Measurements from ENCODE around the gene ITGA5. TPM values are rescaled to one million over a fixed set of nuclear protein-coding genes. Genes with fewer than 3 reads are reported as not detected.

ITGA5 gene
- total RNA-seq: 10 to 100 TPM; 31.8 to 32.1 TPM

- Mint-ChIP-seq H3K27me3 (no peaks in the 10 kb centered on the region), H3K36me3 (no peaks in the 10 kb centered on the region), H3K4me3 (peak within 1 kb of the TSS; percentile 93), H3K27ac (peak within 1 kb of the TSS; percentile 85 to 98), H3K4me1 (ENCODE audit: low read depth in 2 of 2) (peaks cover 39 to 40% of the 10 kb centered on the region in 2 donors), H3K9me3 (no peaks in the 10 kb centered on the region)
- DNase-seq (ENCODE audit: low spot score) (no peak), ATAC-seq (peak; percentile 68 to 77)
Observed at GRCh38 chr12:54419088-54419887, at the start of gene ITGA5. TSS of gene ITGA5 (minus strand) at chr12:54419266. CDS start at chr12:54419198, 68 bp downstream.

- Mint-ChIP-seq H3K4me3 (no peak overlapping the region), H3K36me3 (no peaks in the 10 kb centered on the region), H3K4me1 (ENCODE audit: low read depth in 2 of 2) (no peaks in the 10 kb centered on the region), H3K9me3 (no peaks in the 10 kb centered on the region), H3K27ac (no peak overlapping the region), H3K27me3 (peaks cover 10% of the 10 kb centered on the region in 2 donors)
- no peak for ATAC-seq
- DNase-seq (ENCODE audit: low spot score): no peak
Observed at GRCh38 chr12:54465857-54466523, 46.9 kb upstream of the ITGA5 start.

GRCh38 chr12:54463484-54463883, 44.4 kb upstream of the ITGA5 start:
- Mint-ChIP-seq H3K27me3 (peaks cover 10 to 16% of the 10 kb centered on the region in 2 donors), H3K9me3 (no peaks in the 10 kb centered on the region), H3K36me3 (no peaks in the 10 kb centered on the region), H3K27ac (no peak overlapping the region), H3K4me3 (no peak overlapping the region), H3K4me1 (ENCODE audit: low read depth in 2 of 2) (no peaks in the 10 kb centered on the region)
- no peak for ATAC-seq
- DNase-seq (ENCODE audit: low spot score): no peak

GRCh38 chr12:54463034-54463433, 44.0 kb upstream of the ITGA5 start:
- no peak overlapping the region for H3K27ac Mint-ChIP-seq
- no peaks in the 10 kb centered on the region for H3K9me3 Mint-ChIP-seq
- no peaks in the 10 kb centered on the region for H3K36me3 Mint-ChIP-seq
- no peak for ATAC-seq
- no peak overlapping the region for H3K4me3 Mint-ChIP-seq
- no peak for DNase-seq (ENCODE audit: low spot score)
- H3K4me1 Mint-ChIP-seq (ENCODE audit: low read depth in 2 of 2): no peaks in the 10 kb centered on the region
- peaks cover 10 to 16% of the 10 kb centered on the region in 2 donors for H3K27me3 Mint-ChIP-seq

GRCh38 chr12:54460317-54460923, 41.4 kb upstream of the ITGA5 start:
- Mint-ChIP-seq H3K27me3 (peaks cover 10 to 16% of the 10 kb centered on the region in 2 donors), H3K36me3 (no peaks in the 10 kb centered on the region), H3K4me3 (no peak overlapping the region), H3K27ac (no peak overlapping the region), H3K4me1 (ENCODE audit: low read depth in 2 of 2) (no peaks in the 10 kb centered on the region), H3K9me3 (no peaks in the 10 kb centered on the region)
- no peak for DNase-seq (ENCODE audit: low spot score)
- no peak for ATAC-seq

GRCh38 chr12:54459355-54459754, 40.3 kb upstream of the ITGA5 start:
- ATAC-seq: no peak

GRCh38 chr12:54455760-54456469, 36.8 kb upstream of the ITGA5 start:
- DNase-seq (ENCODE audit: low spot score): no peak
- H3K4me1 Mint-ChIP-seq (ENCODE audit: low read depth in 2 of 2): no peaks in the 10 kb centered on the region
- ATAC-seq: no peak
- no peaks in the 10 kb centered on the region for H3K36me3 Mint-ChIP-seq
- no peak overlapping the region for H3K27ac Mint-ChIP-seq
- peaks cover 0 to 6% of the 10 kb centered on the region in 2 donors for H3K27me3 Mint-ChIP-seq
- H3K9me3 Mint-ChIP-seq: no peaks in the 10 kb centered on the region
- no peak overlapping the region for H3K4me3 Mint-ChIP-seq

More at GRCh38 chr12:54459355-54459754, 40.3 kb upstream of the ITGA5 start:
- Mint-ChIP-seq H3K27me3 (peaks cover 10 to 16% of the 10 kb centered on the region in 2 donors), H3K4me1 (ENCODE audit: low read depth in 2 of 2) (no peaks in the 10 kb centered on the region), H3K27ac (no peak overlapping the region), H3K4me3 (no peak overlapping the region), H3K36me3 (no peaks in the 10 kb centered on the region), H3K9me3 (no peaks in the 10 kb centered on the region)
- no peak for DNase-seq (ENCODE audit: low spot score)

- no peaks in the 10 kb centered on the region for H3K36me3 Mint-ChIP-seq
- no peak overlapping the region for H3K4me3 Mint-ChIP-seq
- no peak overlapping the region for H3K27ac Mint-ChIP-seq
- no peaks in the 10 kb centered on the region for H3K9me3 Mint-ChIP-seq
- no peaks in the 10 kb centered on the region for H3K27me3 Mint-ChIP-seq
- DNase-seq (ENCODE audit: low spot score) (no peak), ATAC-seq (no peak)
- H3K4me1 Mint-ChIP-seq (ENCODE audit: low read depth in 2 of 2): no peaks in the 10 kb centered on the region
Observed at GRCh38 chr12:54452628-54453027, 33.6 kb upstream of the ITGA5 start.

GRCh38 chr12:54448344-54448743, 29.3 kb upstream of the ITGA5 start:
- Mint-ChIP-seq H3K27ac (no peak overlapping the region), H3K4me1 (ENCODE audit: low read depth in 2 of 2) (no peaks in the 10 kb centered on the region), H3K9me3 (no peaks in the 10 kb centered on the region), H3K4me3 (no peak overlapping the region), H3K27me3 (peaks cover 0 to 2% of the 10 kb centered on the region in 2 donors), H3K36me3 (no peaks in the 10 kb centered on the region)
- DNase-seq (ENCODE audit: low spot score) (no peak), ATAC-seq (no peak)

- peaks cover 0 to 2% of the 10 kb centered on the region in 2 donors for H3K27me3 Mint-ChIP-seq
- no peak overlapping the region for H3K4me3 Mint-ChIP-seq
- ATAC-seq (no peak), DNase-seq (ENCODE audit: low spot score) (no peak)
- H3K9me3 Mint-ChIP-seq: no peaks in the 10 kb centered on the region
- H3K36me3 Mint-ChIP-seq: no peaks in the 10 kb centered on the region
- no peaks in the 10 kb centered on the region for H3K4me1 Mint-ChIP-seq (ENCODE audit: low read depth in 2 of 2)
- peak overlapping the region in 1 of 2 donors; percentile 32 for H3K27ac Mint-ChIP-seq
Observed at GRCh38 chr12:54447917-54448316, 28.9 kb upstream of the ITGA5 start.

GRCh38 chr12:54444206-54444605, 25.1 kb upstream of the ITGA5 start:
- no peak overlapping the region for H3K4me3 Mint-ChIP-seq
- peaks cover 6% of the 10 kb centered on the region in 2 donors for H3K4me1 Mint-ChIP-seq (ENCODE audit: low read depth in 2 of 2)
- H3K27me3 Mint-ChIP-seq: peaks cover 0 to 2% of the 10 kb centered on the region in 2 donors
- H3K27ac Mint-ChIP-seq: no peak overlapping the region
- no peaks in the 10 kb centered on the region for H3K36me3 Mint-ChIP-seq
- DNase-seq (ENCODE audit: low spot score) (no peak), ATAC-seq (no peak)
- H3K9me3 Mint-ChIP-seq: no peaks in the 10 kb centered on the region

GRCh38 chr12:54443446-54443845, 24.4 kb upstream of the ITGA5 start:
- Mint-ChIP-seq H3K9me3 (no peaks in the 10 kb centered on the region), H3K36me3 (no peaks in the 10 kb centered on the region), H3K4me3 (no peak overlapping the region), H3K27ac (no peak overlapping the region), H3K4me1 (ENCODE audit: low read depth in 2 of 2) (peaks cover 8 to 13% of the 10 kb centered on the region in 2 donors), H3K27me3 (peaks cover 0 to 2% of the 10 kb centered on the region in 2 donors)
- no peak for ATAC-seq
- no peak for DNase-seq (ENCODE audit: low spot score)

GRCh38 chr12:54442961-54443360, 23.9 kb upstream of the ITGA5 start:
- DNase-seq (ENCODE audit: low spot score): no peak
- H3K27me3 Mint-ChIP-seq: peaks cover 0 to 2% of the 10 kb centered on the region in 2 donors
- H3K4me1 Mint-ChIP-seq (ENCODE audit: low read depth in 2 of 2): peaks cover 8 to 13% of the 10 kb centered on the region in 2 donors
- H3K9me3 Mint-ChIP-seq: no peaks in the 10 kb centered on the region
- no peak overlapping the region for H3K27ac Mint-ChIP-seq
- no peak for ATAC-seq
- H3K36me3 Mint-ChIP-seq: no peaks in the 10 kb centered on the region
- no peak overlapping the region for H3K4me3 Mint-ChIP-seq
